Aorta (tissue), 5 donors: ENCODE measurements around the gene DEPDC4. TPM values are rescaled to one million over a fixed set of nuclear protein-coding genes. Genes with fewer than 3 reads are reported as not detected.

Experiments
- ATAC-seq: fragments of 200-7000 bp; cut with Tn5 transposase; one replicate; pipeline ENCODE4 v1.9.1; 2022; ENCODE audit warnings: moderate library complexity; ENCODE audit not compliant: low FRiP score
- DNase-seq, 2 donors: peaks; one replicate each; pipeline ENCODE4 v3.0.0-alpha.2; 2020
- H3K27ac ChIP-seq, 2 donors: one replicate each; pipeline ENCODE4 v1.5.1; 2013; ENCODE audit warnings: low read length in 2 of 2, mild to moderate bottlenecking in 2 of 2, moderate library complexity in 2 of 2, control low read depth in 1 of 2, inconsistent platforms in 1 of 2, low read depth in 1 of 2
- H3K27me3 ChIP-seq, 2 donors: one replicate each; pipeline ENCODE4 v1.6.1; 2013; ENCODE audit warnings: control low read depth in 1 of 2, low read length in 1 of 2, mild to moderate bottlenecking in 1 of 2, moderate library complexity in 1 of 2; ENCODE audit not compliant: insufficient read depth in 2 of 2, control insufficient read depth in 1 of 2
- H3K36me3 ChIP-seq, 2 donors: one replicate each; pipeline ENCODE4 v1.6.1; 2013; ENCODE audit warnings: control low read depth in 1 of 2, low read length in 1 of 2, mild to moderate bottlenecking in 1 of 2; ENCODE audit not compliant: insufficient read depth in 2 of 2, control insufficient read depth in 1 of 2
- H3K4me1 ChIP-seq, 2 donors: one replicate each; pipeline ENCODE4 v1.6.1; 2013; ENCODE audit warnings: low read length in 2 of 2, control low read depth in 1 of 2, mild to moderate bottlenecking in 1 of 2, moderate library complexity in 1 of 2; ENCODE audit not compliant: insufficient read depth in 2 of 2, control insufficient read depth in 1 of 2
- H3K4me3 ChIP-seq, 2 donors: one replicate each; pipeline ENCODE4 v1.5.1; 2013; ENCODE audit warnings: low read length in 2 of 2, control low read depth in 1 of 2, mild to moderate bottlenecking in 1 of 2
- H3K9me3 ChIP-seq: one replicate; pipeline ENCODE4 v1.6.1; 2013; ENCODE audit warnings: mild to moderate bottlenecking, low read length; ENCODE audit not compliant: control insufficient read depth
- WGBS, 2 donors: extraction: QIAGEN DNeasy Blood & Tissue Kit; methylation state at CpG; one replicate each; pipeline ENCODE4 v1.1.7; 2013; 5-methylcytosine and 5-hydroxymethylcytosine counted together
- intact Hi-C, 2 donors: fragments of 100-400 bp; cut with DNase I; formaldehyde crosslinking; loops; one replicate each; pipeline versions ENCODE4 v1.14.2 to v1.15.0; 2022
- polyA plus RNA-seq, 2 donors: library from polyadenylated mRNA; stranded (reverse); fragments of 200-250 nt; gene quantifications; one replicate each; pipeline ENCODE4 v1.2.3, GENCODE V29; 2013
- total RNA-seq, 2 donors: library from RNA; stranded (reverse); fragmentation: NEBNext Ultra II Directional; extraction: Animal tissue kit (Norgen Biotek cat#: 25700); gene quantifications; one replicate each; pipeline ENCODE4 v1.2.1, GENCODE V29; 2021
- donor health status: healthy with polysubstance abuse.
- donor health status: Bipolar disorder and iron deficiency.
- donor health status: DM: no; HTN: no; CAD: no.
- donor health status: DM: no; HTN: no; CAD: no.
- donor health status: DM: yes; HTN: yes; CAD: no.

The DEPDC4 gene
- total and polyA plus RNA-seq, 4 donors = 0.29 to 1.5 (median 1.4) TPM; not detected in 1

DNA sequence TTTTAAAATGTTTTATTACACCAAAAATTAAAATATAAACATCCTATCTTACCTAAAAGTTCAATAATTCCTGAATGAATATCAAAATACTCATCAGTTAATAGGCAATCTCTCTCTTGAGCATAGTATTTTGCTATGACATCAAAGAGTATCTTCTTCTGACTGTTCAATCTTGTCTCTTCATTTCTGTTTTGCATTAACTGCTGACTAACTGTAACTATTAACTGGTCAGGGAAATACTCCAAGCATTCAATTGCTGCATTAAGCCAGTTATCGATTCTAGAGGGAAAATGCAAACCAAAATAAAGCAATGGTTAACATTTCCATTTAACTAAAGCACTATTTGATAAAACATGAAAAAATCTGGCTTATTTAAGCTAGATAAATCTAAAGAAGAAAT lies 13.4 kb downstream of the DEPDC4 start:
- Histone ChIP-seq H3K27ac (no peak overlapping the region), H3K27me3 (no peaks in the 10 kb centered on the region), H3K4me1 (no peaks in the 10 kb centered on the region), H3K36me3 (no peaks in the 10 kb centered on the region), H3K9me3 (no peaks in the 10 kb centered on the region), H3K4me3 (no peak overlapping the region)
- intact Hi-C loops = no loop called here
- ATAC-seq (no peak), DNase-seq (no peak)
- 93% methylated on average over 1 of the region's 1 CpG for WGBS, 2 donors

- H3K27me3 ChIP-seq = no peaks in the 10 kb centered on the region
- H3K9me3 ChIP-seq = no peaks in the 10 kb centered on the region
- no peak overlapping the region for H3K27ac ChIP-seq
- DNase-seq (no peak), ATAC-seq (no peak)
- no peak overlapping the region for H3K4me3 ChIP-seq
- intact Hi-C loops = no loop called here
- no peaks in the 10 kb centered on the region for H3K36me3 ChIP-seq
- WGBS, 2 donors = 75 to 79% methylated on average over 2 of the region's 2 CpGs
- no peaks in the 10 kb centered on the region for H3K4me1 ChIP-seq
Observed at GRCh38 chr12:100251917-100252316, 15.0 kb downstream of the DEPDC4 start.

- Histone ChIP-seq H3K27me3 (no peaks in the 10 kb centered on the region), H3K9me3 (no peaks in the 10 kb centered on the region), H3K36me3 (no peaks in the 10 kb centered on the region), H3K4me3 (no peak overlapping the region), H3K27ac (no peak overlapping the region), H3K4me1 (no peaks in the 10 kb centered on the region)
- intact Hi-C loops = no loop called here
- ATAC-seq (no peak), DNase-seq (no peak)
- WGBS, 2 donors = 94 to 97% methylated on average over 7 of the region's 7 CpGs
Observed at GRCh38 chr12:100249941-100250340, 16.9 kb downstream of the DEPDC4 start.

- Histone ChIP-seq H3K4me3 (no peak overlapping the region), H3K27ac (no peak overlapping the region), H3K9me3 (no peaks in the 10 kb centered on the region), H3K27me3 (no peaks in the 10 kb centered on the region), H3K36me3 (no peaks in the 10 kb centered on the region), H3K4me1 (no peaks in the 10 kb centered on the region)
- DNase-seq (no peak), ATAC-seq (no peak)
- intact Hi-C loops = no loop called here
Observed at GRCh38 chr12:100248886-100249285, 18.0 kb downstream of the DEPDC4 start.

DNA sequence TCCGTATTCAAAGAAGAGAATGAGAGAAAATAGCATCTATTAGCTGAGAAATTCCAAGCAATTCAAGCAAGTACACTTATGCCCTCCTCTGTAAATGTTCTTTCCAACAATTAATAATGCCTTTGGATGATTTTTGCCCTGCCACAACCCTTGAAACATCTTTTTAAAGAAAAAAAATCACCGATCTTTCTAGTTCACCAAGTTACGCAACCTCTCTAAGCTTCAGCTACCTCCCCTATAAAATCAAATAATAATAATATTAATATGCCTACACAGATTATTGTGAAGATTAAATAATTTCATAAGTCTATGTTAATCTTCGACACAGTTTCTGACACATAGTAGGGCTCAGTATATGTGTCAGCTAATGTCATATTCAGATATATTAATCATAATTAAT lies 19.1 kb downstream of the DEPDC4 start:
- intact Hi-C loops = no loop called here
- no peaks in the 10 kb centered on the region for H3K36me3 ChIP-seq
- WGBS, 2 donors = 94 to 96% methylated on average over 4 of the region's 4 CpGs

GRCh38 chr12:100243137-100243536 lies 23.7 kb downstream of the DEPDC4 start:
- no peaks in the 10 kb centered on the region for H3K9me3 ChIP-seq
- intact Hi-C loops = no loop called here
- WGBS, 2 donors = 81 to 94% methylated on average over 5 of the region's 5 CpGs
- H3K27me3 ChIP-seq = no peaks in the 10 kb centered on the region
- no peaks in the 10 kb centered on the region for H3K36me3 ChIP-seq
- DNase-seq (no peak), ATAC-seq (no peak)
- no peak overlapping the region for H3K27ac ChIP-seq
- H3K4me1 ChIP-seq = no peaks in the 10 kb centered on the region
- H3K4me3 ChIP-seq = no peak overlapping the region

More for the DNA sequence above, 19.1 kb downstream of the DEPDC4 start:
- DNase-seq = no peak
- no peaks in the 10 kb centered on the region for H3K9me3 ChIP-seq
- H3K27ac ChIP-seq = no peak overlapping the region
- no peak overlapping the region for H3K4me3 ChIP-seq
- H3K27me3 ChIP-seq = no peaks in the 10 kb centered on the region
- no peaks in the 10 kb centered on the region for H3K4me1 ChIP-seq
- no peak for ATAC-seq

- no peaks in the 10 kb centered on the region for H3K4me1 ChIP-seq
- no peak overlapping the region for H3K27ac ChIP-seq
- H3K4me3 ChIP-seq = no peak overlapping the region
- DNase-seq (no peak), ATAC-seq (no peak)
- H3K36me3 ChIP-seq = no peaks in the 10 kb centered on the region
- 96 to 98% methylated on average over 1 of the region's 1 CpG for WGBS, 2 donors
- intact Hi-C loops = loop anchor here (5.0 to 10.0 kb wide), 3 partner anchors 315 to 495 kb away; no protein-coding TSS in a partner anchor
- no peaks in the 10 kb centered on the region for H3K9me3 ChIP-seq
- no peaks in the 10 kb centered on the region for H3K27me3 ChIP-seq
Observed at GRCh38 chr12:100239589-100239988, 27.3 kb downstream of the DEPDC4 start.

- Histone ChIP-seq H3K36me3 (no peaks in the 10 kb centered on the region), H3K4me3 (no peak overlapping the region), H3K9me3 (no peaks in the 10 kb centered on the region), H3K4me1 (no peaks in the 10 kb centered on the region), H3K27me3 (no peaks in the 10 kb centered on the region), H3K27ac (no peak overlapping the region)
- DNase-seq = no peak
- 91 to 97% methylated on average over 3 of the region's 3 CpGs for WGBS, 2 donors
- intact Hi-C loops = loop anchor here (5.0 to 10.0 kb wide), 3 partner anchors 316 to 496 kb away; no protein-coding TSS in a partner anchor
- ATAC-seq = no peak
Observed at GRCh38 chr12:100238801-100239200, 28.1 kb downstream of the DEPDC4 start.

- ATAC-seq = peak; percentile 83
- no peaks in the 10 kb centered on the region for H3K9me3 ChIP-seq
- no peaks in the 10 kb centered on the region for H3K27me3 ChIP-seq
- WGBS, 2 donors = 16 to 22% methylated on average over 7 of the region's 7 CpGs
- no peaks in the 10 kb centered on the region for H3K36me3 ChIP-seq
- intact Hi-C loops = loop anchor here (2.0 to 10.0 kb wide), 4 partner anchors 320 to 500 kb away; no protein-coding TSS in a partner anchor
- no peaks in the 10 kb centered on the region for H3K4me1 ChIP-seq
- H3K27ac ChIP-seq = no peak overlapping the region
- no peak for DNase-seq
- H3K4me3 ChIP-seq = no peak overlapping the region
Observed at GRCh38 chr12:100234591-100235304, 32.1 kb downstream of the DEPDC4 start.
